A549 (cell line): ENCODE results near the gene ANLN. TPM values are rescaled to one million over a fixed set of nuclear protein-coding genes. Genes with fewer than 3 reads are reported as not detected.

ENCODE experiments used
- ATAC-seq, 2 experiments: fragments of 200-7000 bp in 1 of 2; fragments of >200 bp in 1 of 2; cut with Nextera tagmentation in 1 of 2; cut with Tn5 transposase in 1 of 2; 3 replicates each; pipeline versions ENCODE4 v1.8.0 to v1.9.1; 2018 to 2020; ENCODE audit warnings: mild to moderate bottlenecking in 1 of 2, moderate library complexity in 1 of 2
- CTCF ChIA-PET: fragments of 300-600 bp; sonication (Branson Sonifier 250); formaldehyde crosslinking; extraction: SDS; loops from one replicate; lab custom pipeline; 2021; ENCODE audit warnings: antibody characterized with exemption, inconsistent platforms; lab: Yijun Ruan, JAX
- POLR2A ChIA-PET: fragments of 350-600 bp; formaldehyde crosslinking; extraction: SDS; loops from one replicate; lab custom pipeline; 2021; ENCODE audit warnings: antibody characterized with exemption, inconsistent platforms; lab: Yijun Ruan, JAX
- DNase-seq, 2 experiments: peaks; one replicate each; pipeline versions ENCODE4 v3.0.0 to v3.0.0-alpha.2; 2011 to 2016; ENCODE audit warnings: low read depth in 1 of 2, low spot score in 1 of 2
- FAIRE-seq: peaks from 2 replicates; lab custom pipeline; 2011; peaks lifted over from hg19 to GRCh38; lab: Jason Lieb, UNC
- H3K27ac ChIP-seq, 2 experiments: fragments of >200 bp; sonication (Bioruptor Twin); formaldehyde crosslinking; 3 replicates each; pipeline ENCODE4 v1.5.1; 2016 to 2017
- H3K4me1 ChIP-seq: fragments of >200 bp; sonication (Bioruptor Twin); formaldehyde crosslinking; 3 replicates; pipeline ENCODE4 v1.6.1; 2016
- H3K4me2 ChIP-seq: fragments of >200 bp; sonication (Bioruptor Twin); formaldehyde crosslinking; 3 replicates; pipeline ENCODE4 v1.6.1; 2016
- H3K4me3 ChIP-seq: fragments of >200 bp; sonication (Bioruptor Twin); formaldehyde crosslinking; 3 replicates; pipeline ENCODE4 v1.5.1; 2016
- H3K9me3 ChIP-seq: fragments of >200 bp; sonication (Bioruptor Twin); formaldehyde crosslinking; 3 replicates; pipeline ENCODE4 v1.6.1; 2016
- BHLHE40 ChIP-seq: IDR thresholded peaks from 2 replicates; pipeline ENCODE4 v1.6.1; 2012; ENCODE audit warnings: low read depth, low read length, inconsistent platforms
- CBX8 ChIP-seq: fragments of 200-600 bp; sonication (generic); IDR thresholded peaks from 2 replicates; pipeline ENCODE4 v1.6.1; 2016
- CTCF ChIP-seq: fragments of >200 bp; sonication (Bioruptor Twin); formaldehyde crosslinking; IDR thresholded peaks from 3 replicates; pipeline ENCODE4 v1.5.1; 2016
- HES2 ChIP-seq: fragments of >200 bp; sonication (Bioruptor Twin); formaldehyde crosslinking; IDR thresholded peaks from 2 replicates; pipeline ENCODE4 v1.6.1; 2016
- HOXB5 ChIP-seq: fragments of 250-450 bp; sonication (Bioruptor Pico); IDR thresholded peaks from 2 replicates; pipeline ENCODE4 v1.5.0; 2020; ENCODE audit warnings: mild to moderate bottlenecking, moderate library complexity
- JUN ChIP-seq, 2 experiments: fragments of >200 bp; sonication (Bioruptor Twin); formaldehyde crosslinking; IDR thresholded peaks; 2 replicates in 1 of 2; 3 replicates in 1 of 2; pipeline ENCODE4 v1.6.1; 2016 to 2017
- KDM5A ChIP-seq: fragments of 200-600 bp; sonication (generic); IDR thresholded peaks from 2 replicates; pipeline ENCODE4 v1.6.1; 2016; ENCODE audit warnings: antibody characterized with exemption, mild to moderate bottlenecking
- MAFK ChIP-seq: fragments of 450-650 bp; IDR thresholded peaks from 2 replicates; pipeline ENCODE4 v1.6.1; 2014; ENCODE audit not compliant: partially characterized antibody
- MAZ ChIP-seq: fragments of 150-350 bp; IDR thresholded peaks from 2 replicates; pipeline ENCODE4 v1.6.1; 2014; ENCODE audit warnings: antibody characterized with exemption, low read depth, low read length, borderline replicate concordance
- MYC ChIP-seq: IDR thresholded peaks from 2 replicates; pipeline ENCODE4 v1.6.1; 2012; ENCODE audit warnings: mild to moderate bottlenecking, inconsistent platforms, low read length, improper control_type of control experiment, borderline replicate concordance
- PHF8 ChIP-seq: fragments of 200-600 bp; sonication (generic); IDR thresholded peaks from 2 replicates; pipeline ENCODE4 v1.6.1; 2016; ENCODE audit warnings: low read depth, mild to moderate bottlenecking, antibody characterized with exemption, moderate library complexity, borderline replicate concordance
- RNF2 ChIP-seq: fragments of 200-600 bp; sonication (generic); IDR thresholded peaks from 2 replicates; pipeline ENCODE4 v1.6.1; 2016; ENCODE audit warnings: low read depth, mild to moderate bottlenecking, antibody characterized with exemption, moderate library complexity, borderline replicate concordance
- ZC3H11A ChIP-seq: fragments of 450-650 bp; IDR thresholded peaks from 2 replicates; pipeline ENCODE4 v1.6.1; 2014; ENCODE audit warnings: antibody characterized with exemption, mild to moderate bottlenecking
- ZNF302 ChIP-seq: fragments of 250-450 bp; sonication (Bioruptor Pico); IDR thresholded peaks from 2 replicates; pipeline ENCODE4 v1.9.0; 2021; ENCODE audit warnings: inconsistent platforms, mild to moderate bottlenecking, moderate library complexity
- ZSCAN20 ChIP-seq: fragments of 250-450 bp; sonication (Bioruptor Pico); IDR thresholded peaks from 2 replicates; pipeline ENCODE4 v1.8.0; 2022; ENCODE audit warnings: mild to moderate bottlenecking, moderate library complexity
- WGBS: methylation state at CpG from one replicate; pipeline ENCODE4 v1.1.6; 2017; ENCODE audit errors: missing lambda C conversion rate; 5-methylcytosine and 5-hydroxymethylcytosine counted together
- polyA plus RNA-seq, 4 experiments: library from polyadenylated mRNA; depleted of rRNA in 3 of 4; stranded (reverse); fragments of >200 nt; fragmentation: RNase III in 1 of 4; extraction: RNeasy Plus Mini Kit Qiagen cat#74134 plus additional on column Dnase treatment in 1 of 4; gene quantifications; 2 replicates in 3 of 4; 3 replicates in 1 of 4; pipeline ENCODE4 v1.2.3, GENCODE V29; 2011 to 2017
- TF ChIP-seq, protein P1 (sequence below): IDR thresholded peaks from 2 replicates; pipeline ENCODE4 v1.6.1; 2012
- TF ChIP-seq, protein P2 (sequence below): fragments of 450-650 bp; IDR thresholded peaks from 2 replicates; pipeline ENCODE4 v1.6.1; 2014; ENCODE audit warnings: antibody characterized with exemption
- TF ChIP-seq, protein P3 (sequence below): IDR thresholded peaks from 2 replicates; pipeline ENCODE4 v1.6.1; 2012
- TF ChIP-seq, protein P4 (sequence below): IDR thresholded peaks from 2 replicates; pipeline ENCODE4 v1.6.1; 2012; ENCODE audit warnings: low read depth, borderline replicate concordance

ANLN gene
- polyA plus RNA-seq, 2 of the 4 experiments (the other 2 are of a cell fraction), result 52.4 to 72.9 TPM

DNA sequence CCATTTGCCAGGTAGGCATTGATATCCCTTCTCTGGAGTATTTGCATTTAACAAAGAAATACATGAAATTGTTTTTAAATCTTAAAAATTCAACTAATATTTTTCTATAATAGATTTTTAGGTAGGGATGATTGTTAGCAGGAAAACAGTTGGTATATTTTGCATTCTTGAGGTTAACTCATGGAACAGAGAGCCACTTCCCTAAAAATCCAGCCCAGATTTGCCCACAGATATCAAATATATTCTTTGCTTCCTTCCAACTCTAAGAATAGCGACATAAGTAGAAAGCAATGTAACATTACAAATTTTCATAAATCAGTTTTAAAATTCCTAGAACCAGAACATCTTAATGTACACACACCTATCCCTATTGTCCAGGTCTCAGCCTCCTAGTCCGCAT lies 45.0 kb upstream of the ANLN start (continued):
- no peak for TF ChIP-seq KDM5A
- TF ChIP-seq JUN (IDR thresholded peaks at IDR 0.05), result no peak

GRCh38 chr7:36346260-36346831 lies 43.3 kb upstream of the ANLN start:
- CTCF ChIA-PET, result no interaction called here
- FAIRE-seq, result no peak
- ATAC-seq, result no peak
- Histone ChIP-seq H3K4me3 (no peak overlapping the region), H3K4me2 (no peak overlapping the region), H3K9me3 (no peaks in the 10 kb centered on the region), H3K27ac (no peak overlapping the region)
- no peak for DNase-seq
- POLR2A ChIA-PET, result no interaction called here
- TF ChIP-seq MAFK, result peak; percentile 63
- TF ChIP-seq, protein P1, sequence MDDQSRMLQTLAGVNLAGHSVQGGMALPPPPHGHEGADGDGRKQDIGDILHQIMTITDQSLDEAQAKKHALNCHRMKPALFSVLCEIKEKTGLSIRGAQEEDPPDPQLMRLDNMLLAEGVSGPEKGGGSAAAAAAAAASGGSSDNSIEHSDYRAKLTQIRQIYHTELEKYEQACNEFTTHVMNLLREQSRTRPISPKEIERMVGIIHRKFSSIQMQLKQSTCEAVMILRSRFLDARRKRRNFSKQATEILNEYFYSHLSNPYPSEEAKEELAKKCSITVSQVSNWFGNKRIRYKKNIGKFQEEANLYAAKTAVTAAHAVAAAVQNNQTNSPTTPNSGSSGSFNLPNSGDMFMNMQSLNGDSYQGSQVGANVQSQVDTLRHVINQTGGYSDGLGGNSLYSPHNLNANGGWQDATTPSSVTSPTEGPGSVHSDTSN, result no peak
- TF ChIP-seq, all 56 proteins: peak for 1
- H3K4me1 ChIP-seq, result peaks cover 22% of the 10 kb centered on the region; the same call in 2 of the 3 replicates
- 88% methylated on average over 6 of the region's 6 CpGs for WGBS

GRCh38 chr7:36348256-36348655 lies 41.4 kb upstream of the ANLN start:
- H3K4me1 ChIP-seq, result peaks cover 15% of the 10 kb centered on the region; the same call in 2 of the 3 replicates
- no peak overlapping the region for H3K4me2 ChIP-seq
- H3K4me3 ChIP-seq, result no peak overlapping the region
- no peak for ATAC-seq
- FAIRE-seq, result no peak
- POLR2A ChIA-PET, result no interaction called here
- H3K27ac ChIP-seq, result no peak overlapping the region
- H3K9me3 ChIP-seq, result no peaks in the 10 kb centered on the region
- CTCF ChIA-PET, result interaction anchor here (1.0 to 1.7 kb wide), 5 partner anchors 16 to 372 kb away, joined by 4 to 8 read pairs (median 5); a partner anchor contains a TSS
- DNase-seq, result no peak
- TF ChIP-seq, protein P2, sequence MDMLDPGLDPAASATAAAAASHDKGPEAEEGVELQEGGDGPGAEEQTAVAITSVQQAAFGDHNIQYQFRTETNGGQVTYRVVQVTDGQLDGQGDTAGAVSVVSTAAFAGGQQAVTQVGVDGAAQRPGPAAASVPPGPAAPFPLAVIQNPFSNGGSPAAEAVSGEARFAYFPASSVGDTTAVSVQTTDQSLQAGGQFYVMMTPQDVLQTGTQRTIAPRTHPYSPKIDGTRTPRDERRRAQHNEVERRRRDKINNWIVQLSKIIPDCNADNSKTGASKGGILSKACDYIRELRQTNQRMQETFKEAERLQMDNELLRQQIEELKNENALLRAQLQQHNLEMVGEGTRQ, result no peak
- TF ChIP-seq ZNF302 (CRISPR knock-in tag) (no peak), HOXB5 (CRISPR knock-in tag) (no peak), KDM5A (no peak), BHLHE40 (no peak), JUN (IDR thresholded peaks at IDR 0.05) (no peak), MYC (no peak), CTCF (no peak), ZC3H11A (no peak)
- TF ChIP-seq, all 56 proteins: peak for 0

- TF ChIP-seq RNF2 (no peak), JUN (IDR thresholded peaks at IDR 0.05) (no peak), ZSCAN20 (no peak), PHF8 (no peak), MAZ (no peak), CBX8 (no peak), HES2 (no peak)
- TF ChIP-seq, protein P3, sequence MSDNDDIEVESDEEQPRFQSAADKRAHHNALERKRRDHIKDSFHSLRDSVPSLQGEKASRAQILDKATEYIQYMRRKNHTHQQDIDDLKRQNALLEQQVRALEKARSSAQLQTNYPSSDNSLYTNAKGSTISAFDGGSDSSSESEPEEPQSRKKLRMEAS, result no peak
- TF ChIP-seq, protein P4, sequence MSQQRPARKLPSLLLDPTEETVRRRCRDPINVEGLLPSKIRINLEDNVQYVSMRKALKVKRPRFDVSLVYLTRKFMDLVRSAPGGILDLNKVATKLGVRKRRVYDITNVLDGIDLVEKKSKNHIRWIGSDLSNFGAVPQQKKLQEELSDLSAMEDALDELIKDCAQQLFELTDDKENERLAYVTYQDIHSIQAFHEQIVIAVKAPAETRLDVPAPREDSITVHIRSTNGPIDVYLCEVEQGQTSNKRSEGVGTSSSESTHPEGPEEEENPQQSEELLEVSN, result no peak
- TF ChIP-seq, all 56 proteins: peak for 0
- Histone ChIP-seq H3K4me1 (peaks cover 15% of the 10 kb centered on the region; the same call in 2 of the 3 replicates), H3K4me2 (no peak overlapping the region), H3K27ac (no peak overlapping the region), H3K4me3 (no peak overlapping the region), H3K9me3 (no peaks in the 10 kb centered on the region)
- no peak for DNase-seq
- ATAC-seq, result no peak
- WGBS, result 90% methylated on average over 3 of the region's 3 CpGs
- CTCF ChIA-PET, result interaction anchor here (1.5 to 1.7 kb wide), 4 partner anchors 15 to 373 kb away, joined by 4 to 8 read pairs (median 6); a partner anchor contains a TSS
- POLR2A ChIA-PET, result no interaction called here
- no peak for FAIRE-seq
These were observed 40.9 kb upstream of the ANLN start for GRCh38 chr7:36348771-36349170.
